GM12878 (cell line): Measurements from ENCODE around the gene IL19. TPM values are rescaled to one million over a fixed set of nuclear protein-coding genes. Genes with fewer than 3 reads are reported as not detected.

Source experiments
- ATAC-seq: fragments of 200-7000 bp; cut with Tn5 transposase; 3 replicates; pipeline ENCODE4 v1.9.1; 2020; ENCODE audit warnings: mild to moderate bottlenecking, moderate library complexity
- BruUV-seq: library from RNA; stranded (reverse); fragments of 400-500 nt; replicated peaks from 2 replicates; lab custom pipeline; 2021; lab: Mats Ljungman, UMichigan
- CTCF ChIA-PET: fragments of 300-600 bp; sonication (Branson Sonifier 250); formaldehyde crosslinking; extraction: SDS; loops from one replicate; lab custom pipeline; 2021; ENCODE audit warnings: inconsistent platforms; lab: Yijun Ruan, JAX
- POLR2A ChIA-PET: fragments of 350-600 bp; formaldehyde crosslinking; extraction: SDS; loops from one replicate; lab custom pipeline; 2021; ENCODE audit warnings: inconsistent platforms; lab: Charles Lee
- RAD21 ChIA-PET: fragments of 300-600 bp; sonication (Branson Sonifier 250); formaldehyde crosslinking; loops from one replicate; lab custom pipeline; 2023; ENCODE audit warnings: antibody characterized with exemption; ENCODE audit not compliant: unreplicated experiment; lab: Charles Lee
- SMC1A ChIA-PET: fragments of 300-600 bp; sonication (Branson Sonifier 250); formaldehyde crosslinking; loops from one replicate; lab custom pipeline; 2023; ENCODE audit not compliant: unreplicated experiment, uncharacterized antibody; lab: Charles Lee
- DNase-seq: peaks from one replicate; pipeline ENCODE4 v3.0.0-alpha.2; 2011; ENCODE audit warnings: low read depth, low spot score
- FAIRE-seq: peaks from 3 replicates; lab custom pipeline; 2011; peaks lifted over from hg19 to GRCh38; lab: Jason Lieb, UNC
- H2AFZ ChIP-seq: 2 replicates; pipeline ENCODE4 v1.6.0; 2011; ENCODE audit warnings: low read depth, low read length, control low read depth; ENCODE audit not compliant: control insufficient read depth
- H3K27ac ChIP-seq: 2 replicates; pipeline ENCODE4 v1.5.1; 2011; ENCODE audit warnings: control low read depth; ENCODE audit not compliant: control insufficient read depth, insufficient read depth
- H3K27me3 ChIP-seq, 2 experiments: replicated peaks in 1 of 2; 2 replicates each; pipeline versions ENCODE4 v1.6.0 to v1.6.1; 2011; ENCODE audit warnings: low read length in 1 of 2; ENCODE audit not compliant: control insufficient read depth in 2 of 2, insufficient read depth in 2 of 2
- H3K36me3 ChIP-seq, 2 experiments: 2 replicates each; pipeline ENCODE4 v1.5.1; 2011; ENCODE audit warnings: low read length in 1 of 2; ENCODE audit not compliant: control insufficient read depth in 2 of 2, insufficient read depth in 2 of 2
- H3K4me1 ChIP-seq: 2 replicates; pipeline ENCODE4 v1.6.1; 2011; ENCODE audit warnings: mild to moderate bottlenecking, low read length, moderate library complexity, mixed read lengths; ENCODE audit not compliant: control insufficient read depth, insufficient read depth
- H3K4me2 ChIP-seq: 2 replicates; pipeline ENCODE4 v1.6.0; 2011; ENCODE audit warnings: control low read depth; ENCODE audit not compliant: control insufficient read depth, insufficient read depth
- H3K4me3 ChIP-seq: fragments of 200-600 bp; sonication (generic); 2 replicates; pipeline ENCODE4 v1.5.1; 2016
- H3K79me2 ChIP-seq: 2 replicates; pipeline ENCODE4 v1.6.0; 2011; ENCODE audit warnings: low read length; ENCODE audit not compliant: control insufficient read depth, insufficient read depth
- H3K9ac ChIP-seq: 2 replicates; pipeline ENCODE4 v1.8.0; 2011; ENCODE audit warnings: low read length, control low read depth, mixed read lengths; ENCODE audit not compliant: control insufficient read depth, insufficient read depth
- H3K9me3 ChIP-seq: replicated peaks from 3 replicates; pipeline ENCODE4 v1.5.1; 2011; ENCODE audit warnings: mild to moderate bottlenecking, low read length; ENCODE audit not compliant: control insufficient read depth, insufficient read depth
- H4K20me1 ChIP-seq: 2 replicates; pipeline ENCODE4 v1.6.0; 2011; ENCODE audit not compliant: control insufficient read depth, insufficient read depth
- BHLHE40 ChIP-seq, 2 experiments: fragments of 450-650 bp in 1 of 2; IDR thresholded peaks; 2 replicates each; pipeline ENCODE4 v1.6.1; 2011 to 2017; ENCODE audit warnings: low read depth in 2 of 2, borderline replicate concordance in 1 of 2, improper control_type of control experiment in 1 of 2, low read length in 1 of 2, mild to moderate bottlenecking in 1 of 2
- CUX1 ChIP-seq: IDR thresholded peaks from 2 replicates; pipeline ENCODE4 v1.6.1; 2012; ENCODE audit warnings: improper control_type of control experiment, low read depth, low read length; ENCODE audit not compliant: insufficient replicate concordance
- ELK1 ChIP-seq: IDR thresholded peaks from 2 replicates; pipeline ENCODE4 v1.6.1; 2012; ENCODE audit warnings: low read depth, low read length, improper control_type of control experiment
- EZH2 ChIP-seq: IDR thresholded peaks from 2 replicates; pipeline ENCODE4 v1.6.1; 2012; ENCODE audit warnings: low read depth, mild to moderate bottlenecking, control low read depth, inconsistent platforms, low read length, borderline replicate concordance; ENCODE audit not compliant: control insufficient read depth
- HCFC1 ChIP-seq: fragments of 150-350 bp; IDR thresholded peaks from 2 replicates; pipeline ENCODE4 v1.6.1; 2014; ENCODE audit warnings: low read length
- KAT2A ChIP-seq: conservative IDR thresholded peaks from 2 replicates; pipeline ENCODE4 v1.6.1; 2011; ENCODE audit warnings: low read depth, low read length; ENCODE audit not compliant: control insufficient read depth
- MYB ChIP-seq: fragments of 150-350 bp; IDR thresholded peaks from 2 replicates; pipeline ENCODE4 v1.6.1; 2014; ENCODE audit warnings: mild to moderate bottlenecking, low read depth, low read length, borderline replicate concordance
- NFYA ChIP-seq: IDR thresholded peaks from 2 replicates; pipeline ENCODE4 v1.6.1; 2011; ENCODE audit warnings: low read depth, mild to moderate bottlenecking, low read length, improper control_type of control experiment, borderline replicate concordance
- SPI1 ChIP-seq: IDR thresholded peaks from 2 replicates; pipeline ENCODE4 v1.6.1; 2011; ENCODE audit warnings: low read depth, mild to moderate bottlenecking, low read length, moderate library complexity, borderline replicate concordance; ENCODE audit not compliant: insufficient read depth
- TBL1XR1 ChIP-seq: IDR thresholded peaks from 2 replicates; pipeline ENCODE4 v1.6.1; 2012; ENCODE audit warnings: low read depth, low read length, improper control_type of control experiment
- YBX1 ChIP-seq: fragments of 450-650 bp; IDR thresholded peaks from 2 replicates; pipeline ENCODE4 v1.6.1; 2016; ENCODE audit warnings: antibody characterized with exemption
- ZNF217 ChIP-seq: fragments of 450-650 bp; IDR thresholded peaks from 2 replicates; pipeline ENCODE4 v1.6.1; 2017; ENCODE audit warnings: antibody characterized with exemption, mild to moderate bottlenecking
- ZNF274 ChIP-seq: IDR thresholded peaks from one replicate; pipeline ENCODE4 v1.8.0; 2011; ENCODE audit not compliant: insufficient read length, insufficient read depth
- ZNF384 ChIP-seq: IDR thresholded peaks from 2 replicates; pipeline ENCODE4 v1.6.1; 2012; ENCODE audit warnings: low read depth, mild to moderate bottlenecking, low read length, improper control_type of control experiment, borderline replicate concordance
- WGBS: methylation state at CpG from one replicate; pipeline ENCODE4 v1.1.6; 2016; ENCODE audit warnings: low lambda C conversion rate; ENCODE audit not compliant: insufficient replicate concordance, insufficient coverage; ENCODE audit errors: missing lambda C conversion rate; 5-methylcytosine and 5-hydroxymethylcytosine counted together
- in situ Hi-C: fragments of 300-500 bp; cut with MboI; formaldehyde crosslinking; loops from 9 replicates; pipeline ENCODE4 v1.14.3; 2018; ENCODE audit warnings: mixed read lengths
- intact Hi-C: fragments of 100-400 bp; cut with micrococcal nuclease; formaldehyde crosslinking; loops from one replicate; pipeline ENCODE4 v1.14.2; 2022; ENCODE audit not compliant: unreplicated experiment
- polyA plus RNA-seq, 11 experiments: library from polyadenylated mRNA; depleted of rRNA in 4 of 11; unstranded in 6 of 11; stranded (reverse) in 5 of 11; fragments of >200 nt; fragmentation: Nextera tagmentation in 4 of 11; fragmentation: Illumina TruSeq in 1 of 11; extraction: Ambion mirVana in 4 of 11; extraction: Trizol in 1 of 11; gene quantifications; 1 replicate in 1 of 11; 2 replicates in 10 of 11; pipeline versions ENCODE4 v1.2.1 to v1.2.3, GENCODE V29; 2011 to 2016; ENCODE audit warnings: inconsistent platforms in 2 of 11, missing spikeins in 2 of 11, low read depth in 1 of 11
- total RNA-seq, 4 experiments: library from RNA; depleted of rRNA in 3 of 4; stranded (reverse); fragments of >200 nt in 3 of 4; fragmentation: Illumina TruSeq in 1 of 4; extraction: Trizol in 1 of 4; gene quantifications; 2 replicates each; pipeline versions ENCODE4 v1.2.1 to v1.2.3, GENCODE V29; 2013 to 2021
- TF ChIP-seq, protein P1 (sequence below): fragments of 450-650 bp; IDR thresholded peaks from 2 replicates; pipeline ENCODE4 v1.6.1; 2017; ENCODE audit warnings: borderline replicate concordance

Gene IL19
- total and polyA plus RNA-seq, 10 of the 15 experiments (the other 5 are each of a cell fraction or from before 2014, with no cell fraction given), result 0.10 to 0.73 (median 0.28) TPM; not detected in 6

GRCh38 chr1:206850401-206850800 is 79.8 kb downstream of the IL19 start:
- in situ Hi-C loops, result no loop called here
- intact Hi-C loops, result no loop called here
- H3K27ac ChIP-seq, result no peak overlapping the region
- TF ChIP-seq YBX1 (no peak), BHLHE40 (IDR thresholded peaks at IDR 0.05; ENCODE audit: borderline replicate concordance in 1 of 2, low read depth in 2 of 2, low read length in 1 of 2) (no peak), MYB (no peak), ZNF217 (no peak), CUX1 (no peak), ZNF274 (no peak), HCFC1 (no peak), NFYA (no peak), KAT2A (no peak), ELK1 (no peak), ZNF384 (no peak), EZH2 (no peak), TBL1XR1 (no peak), SPI1 (no peak)
- TF ChIP-seq, protein P1, sequence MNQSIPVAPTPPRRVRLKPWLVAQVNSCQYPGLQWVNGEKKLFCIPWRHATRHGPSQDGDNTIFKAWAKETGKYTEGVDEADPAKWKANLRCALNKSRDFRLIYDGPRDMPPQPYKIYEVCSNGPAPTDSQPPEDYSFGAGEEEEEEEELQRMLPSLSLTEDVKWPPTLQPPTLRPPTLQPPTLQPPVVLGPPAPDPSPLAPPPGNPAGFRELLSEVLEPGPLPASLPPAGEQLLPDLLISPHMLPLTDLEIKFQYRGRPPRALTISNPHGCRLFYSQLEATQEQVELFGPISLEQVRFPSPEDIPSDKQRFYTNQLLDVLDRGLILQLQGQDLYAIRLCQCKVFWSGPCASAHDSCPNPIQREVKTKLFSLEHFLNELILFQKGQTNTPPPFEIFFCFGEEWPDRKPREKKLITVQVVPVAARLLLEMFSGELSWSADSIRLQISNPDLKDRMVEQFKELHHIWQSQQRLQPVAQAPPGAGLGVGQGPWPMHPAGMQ, result no peak
- no peaks in the 10 kb centered on the region; the same call in 1 of the 3 replicates for H3K9me3 ChIP-seq
- ChIA-PET RAD21 (no interaction called here), SMC1A (interaction anchor here (1.2 to 1.4 kb wide), 2 partner anchors 62 to 132 kb away, joined by 3 to 5 read pairs; no protein-coding TSS in a partner anchor), CTCF (interaction anchor here (0.6 to 1.5 kb wide), 2 partner anchors 25 to 131 kb away, joined by 3 to 4 read pairs; no protein-coding TSS in a partner anchor), POLR2A (no interaction called here)
- no peaks in the 10 kb centered on the region for H3K27me3 ChIP-seq
- H3K79me2 ChIP-seq, result no peaks in the 10 kb centered on the region
- H3K4me2 ChIP-seq, result no peak overlapping the region
- H3K4me3 ChIP-seq, result no peak overlapping the region
- H4K20me1 ChIP-seq, result no peaks in the 10 kb centered on the region
- no peaks in the 10 kb centered on the region for H3K36me3 ChIP-seq
- 21% methylated on average over 2 of the region's 2 CpGs for WGBS
- FAIRE-seq (no peak), DNase-seq (no peak), ATAC-seq (no peak)
- H3K9ac ChIP-seq, result no peak overlapping the region
- no TSS peak for BruUV-seq
- no peaks in the 10 kb centered on the region for H3K4me1 ChIP-seq
- no peak overlapping the region for H2AFZ ChIP-seq
